ENCODE measurements around the gene LRRC8A. TPM values are rescaled to one million over a fixed set of nuclear protein-coding genes. Genes with fewer than 3 reads are reported as not detected.

Gene LRRC8A
- total RNA-seq, 2 donors from 2014 or later = 45.3 to 65.9 TPM

GRCh38 chr9:128885376-128885775 lies 3.4 kb downstream of the LRRC8A start:
- no peak for TF ChIP-seq CTCF (IDR thresholded peaks at IDR 0.05)
- Histone ChIP-seq H3K4me3 (no peak overlapping the region), H3K36me3 (peaks cover 44% of the 10 kb centered on the region), H3K4me1 (peaks cover 0 to 69% of the 10 kb centered on the region in 2 donors), H3K27ac (peak overlapping the region; percentile 97 to 98), H3K27me3 (no peaks in the 10 kb centered on the region), H3K9me3 (no peaks in the 10 kb centered on the region)
- DNase-seq (ENCODE audit: low spot score) = no peak

GRCh38 chr9:128885798-128886197 lies 3.9 kb downstream of the LRRC8A start:
- no peaks in the 10 kb centered on the region for H3K27me3 ChIP-seq
- peaks cover 0 to 69% of the 10 kb centered on the region in 2 donors for H3K4me1 ChIP-seq
- DNase-seq (ENCODE audit: low spot score) = no peak
- no peak overlapping the region for H3K4me3 ChIP-seq
- peaks cover 48% of the 10 kb centered on the region for H3K36me3 ChIP-seq
- H3K9me3 ChIP-seq = no peaks in the 10 kb centered on the region
- no peak for TF ChIP-seq CTCF (IDR thresholded peaks at IDR 0.05)
- H3K27ac ChIP-seq = peak overlapping the region; percentile 97 to 98

- peaks cover 0 to 71% of the 10 kb centered on the region in 2 donors for H3K4me1 ChIP-seq
- no peaks in the 10 kb centered on the region for H3K27me3 ChIP-seq
- no peak for DNase-seq (ENCODE audit: low spot score)
- no peaks in the 10 kb centered on the region for H3K9me3 ChIP-seq
- H3K36me3 ChIP-seq = peaks cover 52% of the 10 kb centered on the region
- no peak for TF ChIP-seq CTCF (IDR thresholded peaks at IDR 0.05)
- H3K27ac ChIP-seq = peak overlapping the region; percentile 97 to 98
- no peak overlapping the region for H3K4me3 ChIP-seq
These were observed 4.4 kb downstream of the LRRC8A start for GRCh38 chr9:128886211-128886891.

DNA sequence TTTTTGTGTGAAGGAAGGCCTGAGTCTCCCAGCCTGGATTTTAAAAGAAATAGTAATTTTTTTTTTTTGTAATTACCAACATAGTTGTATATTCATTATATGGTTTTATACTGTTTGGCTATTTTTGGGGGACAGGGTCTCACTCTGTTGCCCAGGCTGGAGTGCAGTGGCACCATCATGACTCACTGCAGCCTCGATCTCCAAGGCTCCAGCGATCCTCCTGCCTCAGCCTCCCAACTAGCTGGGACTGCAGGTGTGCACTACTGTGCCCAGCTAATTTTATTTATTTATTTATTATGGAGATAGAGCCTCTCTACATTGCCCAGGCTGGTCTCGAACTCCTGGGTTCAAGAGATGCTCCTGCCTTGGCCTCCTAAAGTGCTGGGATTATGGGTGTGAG lies 5.1 kb downstream of the LRRC8A start:
- H3K27me3 ChIP-seq = no peaks in the 10 kb centered on the region
- no peaks in the 10 kb centered on the region for H3K9me3 ChIP-seq
- DNase-seq (ENCODE audit: low spot score) = no peak
- no peak overlapping the region for H3K4me3 ChIP-seq
- peaks cover 59% of the 10 kb centered on the region for H3K36me3 ChIP-seq
- H3K27ac ChIP-seq = peak overlapping the region; percentile 97 to 98
- no peak for TF ChIP-seq CTCF (IDR thresholded peaks at IDR 0.05)
- peaks cover 0 to 78% of the 10 kb centered on the region in 2 donors for H3K4me1 ChIP-seq

DNA sequence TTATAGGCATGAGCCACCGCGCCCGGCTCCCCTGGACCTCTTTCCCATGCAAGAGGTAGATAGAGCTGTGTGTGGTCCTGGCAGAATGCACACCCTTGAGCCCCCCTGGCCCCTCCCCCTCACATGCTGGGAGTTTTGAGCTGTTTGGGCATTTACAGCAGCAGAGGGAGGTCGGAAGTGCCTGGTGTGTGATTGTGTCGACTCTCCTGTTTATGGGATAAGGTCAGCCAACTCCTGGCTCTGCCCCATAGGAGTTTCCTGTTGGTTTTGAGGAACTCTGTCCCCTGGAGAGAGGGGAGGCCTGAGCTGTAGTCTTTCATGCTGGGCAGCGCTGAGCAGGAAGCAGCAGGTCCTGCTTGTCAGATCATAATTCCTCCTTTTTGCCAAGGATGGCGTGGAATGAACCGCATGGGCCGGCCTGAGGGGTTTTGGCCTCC lies 6.0 kb downstream of the LRRC8A start:
- peak overlapping the region; percentile 22 to 62 for H3K27ac ChIP-seq
- no peak for TF ChIP-seq CTCF (IDR thresholded peaks at IDR 0.05)
- H3K27me3 ChIP-seq = no peaks in the 10 kb centered on the region
- no peak overlapping the region for H3K4me3 ChIP-seq
- DNase-seq (ENCODE audit: low spot score) = no peak
- peaks cover 66% of the 10 kb centered on the region for H3K36me3 ChIP-seq
- H3K4me1 ChIP-seq = peaks cover 0 to 85% of the 10 kb centered on the region in 2 donors
- no peaks in the 10 kb centered on the region for H3K9me3 ChIP-seq
